ENCODE data around the gene CCNA2. TPM values are rescaled to one million over a fixed set of nuclear protein-coding genes. Genes with fewer than 3 reads are reported as not detected.

CCNA2 gene
- total and polyA plus RNA-seq, 2 donors (not counting 3 experiments of a cell fraction or from before 2014, with no cell fraction given), result 23.3 to 65.4 TPM

DNA sequence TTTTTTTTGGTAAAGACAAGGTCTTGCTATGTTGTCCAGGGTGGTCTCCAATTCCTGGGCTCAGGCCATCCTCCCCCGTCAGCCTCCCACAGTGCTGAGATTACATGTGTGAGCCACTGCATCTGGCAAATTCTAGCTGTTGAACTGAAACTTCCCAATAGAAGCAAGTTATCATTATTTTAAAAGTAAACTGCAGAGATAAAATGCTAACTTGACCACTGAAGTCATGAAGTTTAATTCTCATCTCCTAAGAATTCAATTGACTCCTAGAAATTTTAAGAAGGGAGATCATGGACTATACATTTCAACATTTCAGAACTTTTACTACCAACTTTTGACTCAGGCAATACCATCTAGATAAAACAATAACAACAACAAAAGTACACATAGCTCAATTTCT, 34.2 kb downstream of the CCNA2 start:
- POLR2A ChIA-PET, result interaction anchor here (0.8 to 1.0 kb wide), 3 partner anchors 12 to 94 kb away, joined by 3 to 4 read pairs (median 3); partner anchors contain the start of genes ANXA5 and EXOSC9
- H3K9ac ChIP-seq (replicated peaks; ENCODE audit: extremely low read depth, insufficient read depth, low read length), result peak overlapping the region; percentile 48

DNA sequence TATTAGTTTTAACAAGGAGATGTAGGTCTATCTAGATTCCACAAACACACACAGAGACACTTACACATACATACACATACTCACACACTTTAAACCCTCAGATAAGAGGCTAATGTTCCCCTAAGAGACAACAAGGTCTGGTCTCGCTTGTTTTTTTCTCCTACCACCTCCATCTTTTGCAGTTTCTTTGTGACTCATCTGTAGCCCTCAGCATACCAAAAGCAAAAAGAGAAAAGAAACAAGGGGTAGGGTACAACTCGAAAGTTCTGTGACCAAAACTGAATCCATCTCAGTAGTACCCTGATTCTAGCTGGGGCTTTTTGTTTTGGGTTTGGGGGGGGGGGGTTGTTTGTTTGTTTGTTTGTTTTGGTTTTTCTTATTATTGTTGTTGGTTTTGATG, 34.8 kb downstream of the CCNA2 start:
- no peak for FAIRE-seq

More for the DNA sequence above, 34.2 kb downstream of the CCNA2 start:
- H2AFZ ChIP-seq (ENCODE audit: low read depth, low read length), result no peak overlapping the region
- dilution Hi-C loops (cut with MboI; ENCODE audit: extremely low pct_ligation_motif_present, low sequenced_read_pairs), result no loop called here
- DNase-seq (ENCODE audit: low read depth, low spot score), result no peak
- no peaks in the 10 kb centered on the region for H4K20me1 ChIP-seq (replicated peaks; ENCODE audit: control insufficient read depth, extremely low read depth, insufficient read depth, low read length)
- FAIRE-seq, result no peak
- H3K27ac ChIP-seq (ENCODE audit: insufficient read depth, low read depth, low read length), result peak overlapping the region; percentile 61
- H3K27me3 ChIP-seq (ENCODE audit: control insufficient read depth in 2 of 2, insufficient read depth in 2 of 2, low read length in 2 of 2), result no peaks in the 10 kb centered on the region
- no peaks in the 10 kb centered on the region for H3K9me3 ChIP-seq (replicated peaks; ENCODE audit: control insufficient read depth, insufficient read depth, low read length)
- H3K79me2 ChIP-seq (ENCODE audit: control insufficient read depth, insufficient read depth, low read length), result no peaks in the 10 kb centered on the region
- peaks cover 21% of the 10 kb centered on the region for H3K4me1 ChIP-seq (ENCODE audit: control insufficient read depth, extremely low read depth, insufficient read depth, low read length)
- peak overlapping the region in 1 of 3 experiments; percentile 29 for H3K4me3 ChIP-seq (replicated peaks in 1 of 3; ENCODE audit: insufficient read depth in 1 of 3, low read depth in 1 of 3, low read length in 3 of 3)
- BruUV-seq (replicated peaks), result no TSS peak
- intact Hi-C loops (cut with micrococcal nuclease), result no loop called here
- CTCF ChIA-PET, result interaction anchor here (0.7 to 1.7 kb wide), 8 partner anchors 10 to 64 kb away, joined by 3 to 10 read pairs (median 4); partner anchors contain the start of genes EXOSC9 and SMIM43
- no peaks in the 10 kb centered on the region for H3K9me1 ChIP-seq (replicated peaks; ENCODE audit: control insufficient read depth, extremely low read depth, insufficient read depth, low read length)
- no peak for TF ChIP-seq POLR2A (IDR thresholded peaks at IDR 0.05; ENCODE audit: low read depth, low read length)
- no peak for TF ChIP-seq FOS (IDR thresholded peaks at IDR 0.05; ENCODE audit: borderline replicate concordance, insufficient read depth, low read length)
- no peak for TF ChIP-seq MYC (IDR thresholded peaks at IDR 0.05; ENCODE audit: low read depth, low read length)
- no peak for TF ChIP-seq GATA2 (IDR thresholded peaks at IDR 0.05; ENCODE audit: insufficient read depth, insufficient read length, low read depth, low read length)
- H3K36me3 ChIP-seq (ENCODE audit: control insufficient read depth in 2 of 2, extremely low read depth in 1 of 2, insufficient read depth in 2 of 2, low read length in 2 of 2), result no peaks in the 10 kb centered on the region
- H3K4me2 ChIP-seq (ENCODE audit: insufficient read depth, low read length), result peak overlapping the region; percentile 72

More for the DNA sequence above, 34.8 kb downstream of the CCNA2 start:
- Histone ChIP-seq H4K20me1 (replicated peaks; ENCODE audit: control insufficient read depth, extremely low read depth, insufficient read depth, low read length) (no peaks in the 10 kb centered on the region), H3K9me3 (replicated peaks; ENCODE audit: control insufficient read depth, insufficient read depth, low read length) (no peaks in the 10 kb centered on the region), H2AFZ (ENCODE audit: low read depth, low read length) (no peak overlapping the region), H3K9me1 (replicated peaks; ENCODE audit: control insufficient read depth, extremely low read depth, insufficient read depth, low read length) (no peaks in the 10 kb centered on the region), H3K79me2 (ENCODE audit: control insufficient read depth, insufficient read depth, low read length) (no peaks in the 10 kb centered on the region), H3K27ac (ENCODE audit: insufficient read depth, low read depth, low read length) (no peak overlapping the region), H3K4me3 (replicated peaks in 1 of 3; ENCODE audit: insufficient read depth in 1 of 3, low read depth in 1 of 3, low read length in 3 of 3) (no peak overlapping the region), H3K36me3 (ENCODE audit: control insufficient read depth in 2 of 2, extremely low read depth in 1 of 2, insufficient read depth in 2 of 2, low read length in 2 of 2) (no peaks in the 10 kb centered on the region), H3K9ac (replicated peaks; ENCODE audit: extremely low read depth, insufficient read depth, low read length) (no peak overlapping the region), H3K27me3 (ENCODE audit: control insufficient read depth in 2 of 2, insufficient read depth in 2 of 2, low read length in 2 of 2) (no peaks in the 10 kb centered on the region), H3K4me2 (ENCODE audit: insufficient read depth, low read length) (no peak overlapping the region), H3K4me1 (ENCODE audit: control insufficient read depth, extremely low read depth, insufficient read depth, low read length) (peaks cover 21% of the 10 kb centered on the region)
- ChIA-PET CTCF (interaction anchor here (1.3 to 1.5 kb wide), 2 partner anchors 11 to 12 kb away, joined by 3 read pairs; no protein-coding TSS in a partner anchor), POLR2A (no interaction called here)
- intact Hi-C loops (cut with micrococcal nuclease) (no loop called here), dilution Hi-C loops (cut with MboI; ENCODE audit: extremely low pct_ligation_motif_present, low sequenced_read_pairs) (no loop called here)
- DNase-seq (ENCODE audit: low read depth, low spot score), result no peak
- TF ChIP-seq EZH2 (IDR thresholded peaks at IDR 0.05; ENCODE audit: borderline replicate concordance, low read depth, low read length, severe bottlenecking) (no peak), GATA2 (IDR thresholded peaks at IDR 0.05; ENCODE audit: insufficient read depth, insufficient read length, low read depth, low read length) (no peak), FOS (IDR thresholded peaks at IDR 0.05; ENCODE audit: borderline replicate concordance, insufficient read depth, low read length) (no peak), POLR2A (IDR thresholded peaks at IDR 0.05; ENCODE audit: low read depth, low read length) (no peak), MYC (IDR thresholded peaks at IDR 0.05; ENCODE audit: low read depth, low read length) (no peak), POLR2AphosphoS5 (IDR thresholded peaks at IDR 0.05; ENCODE audit: insufficient read depth, low read depth, low read length) (no peak), JUN (IDR thresholded peaks at IDR 0.05; ENCODE audit: borderline replicate concordance, insufficient read depth, insufficient read length, low read depth) (no peak), MAX (IDR thresholded peaks at IDR 0.05; ENCODE audit: insufficient read depth, insufficient read length) (no peak)
- TF ChIP-seq, protein P1, sequence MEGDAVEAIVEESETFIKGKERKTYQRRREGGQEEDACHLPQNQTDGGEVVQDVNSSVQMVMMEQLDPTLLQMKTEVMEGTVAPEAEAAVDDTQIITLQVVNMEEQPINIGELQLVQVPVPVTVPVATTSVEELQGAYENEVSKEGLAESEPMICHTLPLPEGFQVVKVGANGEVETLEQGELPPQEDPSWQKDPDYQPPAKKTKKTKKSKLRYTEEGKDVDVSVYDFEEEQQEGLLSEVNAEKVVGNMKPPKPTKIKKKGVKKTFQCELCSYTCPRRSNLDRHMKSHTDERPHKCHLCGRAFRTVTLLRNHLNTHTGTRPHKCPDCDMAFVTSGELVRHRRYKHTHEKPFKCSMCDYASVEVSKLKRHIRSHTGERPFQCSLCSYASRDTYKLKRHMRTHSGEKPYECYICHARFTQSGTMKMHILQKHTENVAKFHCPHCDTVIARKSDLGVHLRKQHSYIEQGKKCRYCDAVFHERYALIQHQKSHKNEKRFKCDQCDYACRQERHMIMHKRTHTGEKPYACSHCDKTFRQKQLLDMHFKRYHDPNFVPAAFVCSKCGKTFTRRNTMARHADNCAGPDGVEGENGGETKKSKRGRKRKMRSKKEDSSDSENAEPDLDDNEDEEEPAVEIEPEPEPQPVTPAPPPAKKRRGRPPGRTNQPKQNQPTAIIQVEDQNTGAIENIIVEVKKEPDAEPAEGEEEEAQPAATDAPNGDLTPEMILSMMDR (IDR thresholded peaks at IDR 0.05; ENCODE audit: extremely low read depth in 1 of 2, insufficient read depth in 1 of 2, low read depth in 1 of 2, low read length in 2 of 2), result no peak
- BruUV-seq (replicated peaks), result no TSS peak

All from endothelial cell of umbilical vein (primary cell).